CD4-positive, alpha-beta T cell (primary cell): ENCODE results near the gene AP3B1. TPM values are rescaled to one million over a fixed set of nuclear protein-coding genes. Genes with fewer than 3 reads are reported as not detected.

Experiments used
- ATAC-seq: fragments of 200-7000 bp; cut with Tn5 transposase; one replicate; pipeline ENCODE4 v1.10.0; 2022; ENCODE audit warnings: mild to moderate bottlenecking; ENCODE audit not compliant: poor library complexity
- CTCF ChIA-PET: fragments of 350-600 bp; sonication (Branson Sonifier 250); formaldehyde crosslinking; loops from one replicate; lab custom pipeline; 2021; ENCODE audit warnings: antibody characterized with exemption, inconsistent platforms; lab: Charles Lee
- POLR2A ChIA-PET: fragments of 350-600 bp; sonication (Branson Sonifier 250); formaldehyde crosslinking; loops from one replicate; lab custom pipeline; 2021; ENCODE audit warnings: antibody characterized with exemption, inconsistent platforms; lab: Charles Lee
- DNase-seq, 14 experiments: peaks; one replicate each; pipeline ENCODE4 v3.0.0-alpha.2; 2013 to 2020; ENCODE audit warnings: mixed read lengths in 2 of 14
- H3K27ac ChIP-seq, 2 donors: one replicate each; pipeline versions ENCODE4 v1.5.1 to v1.7.0; 2013; ENCODE audit warnings: low read length in 2 of 2, low read depth in 1 of 2, mild to moderate bottlenecking in 1 of 2
- H3K27me3 ChIP-seq, 2 experiments: 1 replicate in 1 of 2; 2 replicates in 1 of 2; pipeline versions ENCODE4 v1.6.1 to v1.7.0; 2013; ENCODE audit warnings: low read length in 2 of 2, control low read depth in 1 of 2, mild to moderate bottlenecking in 1 of 2, moderate library complexity in 1 of 2; ENCODE audit not compliant: insufficient read depth in 2 of 2, control insufficient read depth in 1 of 2
- H3K36me3 ChIP-seq: one replicate; pipeline ENCODE4 v1.6.1; 2013; ENCODE audit warnings: low read length, control low read depth; ENCODE audit not compliant: insufficient read depth
- H3K4me1 ChIP-seq: one replicate; pipeline ENCODE4 v1.6.1; 2013; ENCODE audit warnings: low read length, control low read depth; ENCODE audit not compliant: insufficient read depth
- H3K4me3 ChIP-seq: one replicate; pipeline ENCODE4 v1.5.1; 2013; ENCODE audit warnings: mild to moderate bottlenecking, low read length, moderate library complexity
- H3K9me3 ChIP-seq, 2 experiments: 1 replicate in 1 of 2; 2 replicates in 1 of 2; pipeline versions ENCODE4 v1.6.1 to v1.7.0; 2013; ENCODE audit warnings: low read length in 2 of 2, mild to moderate bottlenecking in 2 of 2, control low read depth in 1 of 2, moderate library complexity in 1 of 2; ENCODE audit not compliant: control insufficient read depth in 1 of 2, insufficient read depth in 1 of 2
- H3K27ac Mint-ChIP-seq: one replicate; pipeline ENCODE4 v1.8.0; 2020; ENCODE audit warnings: mixed read lengths
- H3K27me3 Mint-ChIP-seq: one replicate; pipeline ENCODE4 v1.8.0; 2021; ENCODE audit warnings: mixed read lengths
- H3K36me3 Mint-ChIP-seq: one replicate; pipeline ENCODE4 v1.8.0; 2021; ENCODE audit warnings: low read depth, mixed read lengths
- H3K4me1 Mint-ChIP-seq: one replicate; pipeline ENCODE4 v1.8.0; 2021; ENCODE audit warnings: low read depth, mixed read lengths
- H3K4me3 Mint-ChIP-seq: one replicate; pipeline ENCODE4 v1.8.0; 2020; ENCODE audit warnings: mild to moderate bottlenecking, mixed read lengths
- H3K9me3 Mint-ChIP-seq: one replicate; pipeline ENCODE4 v1.8.0; 2020; ENCODE audit warnings: mixed read lengths
- intact Hi-C, 2 experiments: fragments of 100-400 bp; cut with DNase I in 1 of 2; cut with micrococcal nuclease in 1 of 2; formaldehyde crosslinking; loops; one replicate each; pipeline versions ENCODE4 v1.15.1 to v1.9.0; 2023 to 2025; cut with DNase I, micrococcal nuclease
- total RNA-seq, 174 experiments: library from RNA in 2 of 174; stranded (reverse) in 2 of 174; gene quantifications; one replicate each; pipeline ENCODE4 v1.2.3 and lab custom pipeline; 2021 to 2026
- TF ChIP-seq, protein P1 (sequence below): fragments of 200-600 bp; IDR thresholded peaks from one replicate; pipeline ENCODE4 v1.8.0; 2022; ENCODE audit warnings: antibody characterized with exemption, mild to moderate bottlenecking

AP3B1 gene
- total RNA-seq, 2 experiments from 2014 or later: 24.5 to 24.6 TPM

DNA sequence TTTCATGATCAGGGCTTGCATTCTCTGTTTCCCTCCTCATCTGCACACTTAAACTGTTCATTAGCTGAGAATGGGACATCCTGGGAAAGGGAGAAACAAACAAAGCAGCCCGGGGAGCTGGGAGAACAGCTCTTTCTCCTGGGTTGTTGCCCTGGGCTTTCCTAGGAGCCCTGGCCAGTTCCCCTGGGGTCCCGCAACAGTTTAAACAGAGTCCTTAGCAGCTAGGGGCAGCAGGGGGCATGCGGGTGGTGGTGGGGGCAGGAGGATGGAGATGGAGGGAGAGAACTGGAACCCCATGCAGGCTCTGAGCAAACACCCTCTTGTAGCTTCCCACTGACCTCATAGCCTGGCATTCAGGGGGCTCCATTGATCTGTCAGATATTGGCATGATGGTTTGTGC lies 309.3 kb downstream of the AP3B1 start:
- peaks cover 2% of the 10 kb centered on the region for H3K27me3 Mint-ChIP-seq
- POLR2A ChIA-PET: no interaction called here
- H3K27me3 ChIP-seq: no peaks in the 10 kb centered on the region
- H3K27ac Mint-ChIP-seq: no peak overlapping the region
- intact Hi-C loops: no loop called here
- CTCF ChIA-PET: no interaction called here
- H3K4me3 Mint-ChIP-seq: no peak overlapping the region
- no peaks in the 10 kb centered on the region for H3K9me3 Mint-ChIP-seq
- DNase-seq: no peak
- H3K27ac ChIP-seq: no peak overlapping the region
- no peak for ATAC-seq
- H3K4me1 ChIP-seq: no peaks in the 10 kb centered on the region
- no peaks in the 10 kb centered on the region for H3K36me3 Mint-ChIP-seq
- TF ChIP-seq, protein P1, sequence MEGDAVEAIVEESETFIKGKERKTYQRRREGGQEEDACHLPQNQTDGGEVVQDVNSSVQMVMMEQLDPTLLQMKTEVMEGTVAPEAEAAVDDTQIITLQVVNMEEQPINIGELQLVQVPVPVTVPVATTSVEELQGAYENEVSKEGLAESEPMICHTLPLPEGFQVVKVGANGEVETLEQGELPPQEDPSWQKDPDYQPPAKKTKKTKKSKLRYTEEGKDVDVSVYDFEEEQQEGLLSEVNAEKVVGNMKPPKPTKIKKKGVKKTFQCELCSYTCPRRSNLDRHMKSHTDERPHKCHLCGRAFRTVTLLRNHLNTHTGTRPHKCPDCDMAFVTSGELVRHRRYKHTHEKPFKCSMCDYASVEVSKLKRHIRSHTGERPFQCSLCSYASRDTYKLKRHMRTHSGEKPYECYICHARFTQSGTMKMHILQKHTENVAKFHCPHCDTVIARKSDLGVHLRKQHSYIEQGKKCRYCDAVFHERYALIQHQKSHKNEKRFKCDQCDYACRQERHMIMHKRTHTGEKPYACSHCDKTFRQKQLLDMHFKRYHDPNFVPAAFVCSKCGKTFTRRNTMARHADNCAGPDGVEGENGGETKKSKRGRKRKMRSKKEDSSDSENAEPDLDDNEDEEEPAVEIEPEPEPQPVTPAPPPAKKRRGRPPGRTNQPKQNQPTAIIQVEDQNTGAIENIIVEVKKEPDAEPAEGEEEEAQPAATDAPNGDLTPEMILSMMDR: no peak
- H3K4me3 ChIP-seq: no peak overlapping the region
- no peaks in the 10 kb centered on the region for H3K4me1 Mint-ChIP-seq
- no peaks in the 10 kb centered on the region for H3K9me3 ChIP-seq
- H3K36me3 ChIP-seq: no peaks in the 10 kb centered on the region

DNA sequence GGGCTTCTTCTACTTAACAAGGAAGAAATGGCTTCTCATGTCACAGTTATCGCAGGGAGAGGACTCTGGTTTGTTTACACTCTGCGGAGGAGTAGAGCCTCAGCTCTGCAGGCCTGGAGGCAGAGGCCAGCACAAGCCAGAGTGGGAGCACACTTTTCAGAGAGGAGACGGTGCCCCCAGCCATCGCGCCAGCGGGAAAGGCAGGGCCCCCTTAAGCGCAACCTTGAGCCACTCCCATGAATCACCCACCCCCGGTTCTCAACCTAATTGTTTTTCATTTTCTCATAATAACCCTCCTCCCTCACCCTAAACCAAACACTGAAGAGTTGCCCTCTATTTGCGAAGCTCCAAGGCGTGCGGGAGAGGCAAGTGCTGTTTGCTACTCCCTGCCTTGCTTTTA lies 309.9 kb downstream of the AP3B1 start:
- Mint-ChIP-seq H3K9me3 (no peaks in the 10 kb centered on the region), H3K27me3 (peaks cover 8% of the 10 kb centered on the region), H3K27ac (no peak overlapping the region), H3K4me1 (no peaks in the 10 kb centered on the region), H3K4me3 (no peak overlapping the region), H3K36me3 (no peaks in the 10 kb centered on the region)
- intact Hi-C loops: no loop called here
- POLR2A ChIA-PET: no interaction called here
- no peaks in the 10 kb centered on the region for H3K27me3 ChIP-seq
- ATAC-seq (no peak), DNase-seq (no peak)
- H3K4me3 ChIP-seq: no peak overlapping the region
- no peaks in the 10 kb centered on the region for H3K36me3 ChIP-seq
- no peak overlapping the region for H3K27ac ChIP-seq
- no peaks in the 10 kb centered on the region for H3K4me1 ChIP-seq
- TF ChIP-seq, protein P1: no peak
- CTCF ChIA-PET: no interaction called here
- H3K9me3 ChIP-seq: no peaks in the 10 kb centered on the region

DNA sequence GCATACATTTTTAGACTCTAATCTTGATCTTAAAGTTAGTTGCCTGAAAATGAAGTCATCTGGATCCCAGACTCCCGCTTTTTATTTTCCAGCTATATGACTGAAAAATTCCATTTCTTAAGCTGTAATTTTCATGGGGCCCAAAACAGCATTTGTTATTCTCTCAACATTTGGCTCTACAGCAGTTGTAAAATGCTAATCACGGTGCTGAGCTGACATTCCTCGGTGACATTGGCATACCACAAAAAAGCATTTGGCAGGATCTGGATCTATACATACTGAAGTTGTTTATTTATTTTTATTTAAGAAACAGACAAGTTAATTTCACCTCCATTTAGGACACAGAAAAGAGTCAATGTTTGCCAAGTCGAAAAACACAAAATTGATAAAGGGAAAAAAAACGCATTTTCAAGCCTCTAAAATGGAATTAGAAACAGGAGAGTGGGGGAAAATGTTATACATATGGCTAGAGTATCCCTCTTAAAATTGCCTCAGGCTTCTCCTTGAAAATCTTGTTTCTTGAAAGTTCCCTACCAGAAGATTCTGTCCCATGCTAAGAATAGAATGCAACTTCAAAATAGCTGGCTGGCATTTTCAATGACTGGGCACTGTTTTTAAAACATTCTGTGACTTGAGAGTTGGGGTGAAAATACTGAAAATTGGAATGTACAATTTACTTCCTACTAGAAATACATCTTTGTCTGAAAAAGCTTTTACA lies 310.9 kb downstream of the AP3B1 start:
- no peak overlapping the region for H3K4me3 ChIP-seq
- H3K27ac ChIP-seq: no peak overlapping the region
- DNase-seq: no peak
- Mint-ChIP-seq H3K27ac (no peak overlapping the region), H3K9me3 (no peaks in the 10 kb centered on the region), H3K36me3 (no peaks in the 10 kb centered on the region), H3K27me3 (peaks cover 9% of the 10 kb centered on the region), H3K4me3 (no peak overlapping the region), H3K4me1 (no peaks in the 10 kb centered on the region)
- no peak for ATAC-seq
- no peaks in the 10 kb centered on the region for H3K27me3 ChIP-seq
- no peaks in the 10 kb centered on the region for H3K36me3 ChIP-seq
- TF ChIP-seq, protein P1: no peak
- intact Hi-C loops: no loop called here
- ChIA-PET POLR2A (no interaction called here), CTCF (no interaction called here)
- H3K9me3 ChIP-seq: no peaks in the 10 kb centered on the region
- no peaks in the 10 kb centered on the region for H3K4me1 ChIP-seq
